ENCODE measurements around the gene ZNF546. TPM values are rescaled to one million over a fixed set of nuclear protein-coding genes. Genes with fewer than 3 reads are reported as not detected.

The ZNF546 gene
- total RNA-seq, 1 experiment from 2014 or later: 5.2 TPM

DNA sequence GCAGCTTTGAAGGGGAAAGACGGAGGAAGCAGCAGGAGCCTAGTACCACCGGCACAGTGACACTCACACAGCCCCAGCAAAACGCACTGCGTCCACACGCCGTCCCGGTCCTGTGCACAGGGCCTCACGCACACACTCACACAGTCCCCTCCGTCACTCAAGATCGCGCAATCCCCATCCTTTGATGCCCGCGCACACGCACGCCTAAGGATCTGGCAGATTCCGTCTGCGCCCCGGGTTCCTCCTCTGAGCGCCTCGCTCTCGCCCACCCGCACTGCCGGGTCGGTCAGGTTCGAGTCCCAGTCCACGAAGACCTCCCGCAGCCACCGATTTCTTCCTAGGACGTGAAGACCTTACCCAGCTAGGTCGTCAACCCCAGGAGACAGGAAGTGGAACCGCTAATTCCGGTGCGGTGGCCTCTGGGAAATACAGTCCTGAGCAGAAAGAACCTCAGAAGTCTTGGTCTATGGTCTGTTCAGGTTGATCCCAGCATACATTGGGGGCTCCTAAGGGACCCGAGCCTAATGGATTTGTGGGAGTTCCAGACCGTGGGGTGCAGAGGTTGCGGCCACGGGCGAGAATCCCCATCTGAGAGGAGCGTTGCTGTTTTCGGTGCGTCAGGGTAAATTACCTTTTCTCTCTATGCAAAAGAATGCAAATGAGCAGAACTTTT, 59.1 kb downstream of the ZNF546 start, which contains the start of gene ZNF780B:
TSS of gene ZNF780B (minus strand) at position 400 of the 673 bp plus-strand sequence. CDS start 5,899 bp downstream, outside the sequence.
- DNase-seq: peak; percentile 84 to 92
- Histone ChIP-seq H3K36me3 (no peaks in the 10 kb centered on the region), H3K27me3 (no peaks in the 10 kb centered on the region), H3K27ac (peak within 1 kb of the TSS; percentile 54), H3K9me3 (replicated peaks) (peaks cover 12% of the 10 kb centered on the region), H3K4me3 (peak within 1 kb of the TSS; percentile 74), H3K4me1 (0 out of 2 replicates have a peak, but pooled peaks cover 3% of the 10 kb centered on the region)

DNA sequence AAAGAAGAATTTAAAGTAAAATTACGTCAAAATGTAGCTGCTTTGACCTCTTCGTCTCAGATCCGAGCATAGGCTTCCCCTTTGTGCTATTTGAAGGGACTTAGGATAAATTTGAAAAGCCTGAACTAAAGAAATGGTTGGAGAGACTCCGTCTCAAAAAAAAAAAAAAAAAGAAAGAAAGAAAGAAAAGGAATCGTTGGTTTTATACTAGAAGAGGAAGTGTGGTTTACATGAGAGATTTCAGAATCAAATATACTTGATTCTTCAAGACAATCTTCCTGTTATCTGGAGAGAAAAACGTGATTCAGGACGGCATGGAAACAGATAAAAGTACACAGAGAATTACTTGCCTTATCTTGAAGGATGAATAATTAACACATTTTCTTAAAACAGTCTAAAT, 59.6 kb downstream of the ZNF546 start:
- peak in 1 of 2 experiments; percentile 17 for DNase-seq
- Histone ChIP-seq H3K27ac (peak overlapping the region; percentile 54), H3K9me3 (replicated peaks) (peaks cover 12% of the 10 kb centered on the region), H3K4me3 (peak overlapping the region; percentile 74), H3K27me3 (no peaks in the 10 kb centered on the region), H3K4me1 (0 out of 2 replicates have a peak, but pooled peaks cover 3% of the 10 kb centered on the region), H3K36me3 (no peaks in the 10 kb centered on the region)

DNA sequence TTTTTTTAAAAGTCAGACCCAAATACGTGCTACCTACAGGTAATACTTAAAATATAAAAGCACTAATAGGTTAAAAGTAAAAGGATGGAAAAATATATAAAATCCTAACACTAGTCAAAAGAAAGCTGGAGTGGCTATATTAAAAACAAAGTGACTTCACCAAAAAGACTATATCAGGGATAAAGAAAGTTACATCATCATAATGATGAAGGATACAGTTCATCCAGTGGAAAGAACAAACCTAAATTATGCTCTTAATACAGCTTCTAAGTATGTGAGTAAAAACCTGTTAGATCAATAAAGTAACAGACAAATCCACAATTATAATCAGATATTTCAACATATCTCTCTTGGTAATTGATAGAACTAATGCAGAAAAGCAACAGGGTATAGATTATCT, 60.3 kb downstream of the ZNF546 start:
- no peak for DNase-seq
- peaks cover 12% of the 10 kb centered on the region for H3K9me3 ChIP-seq (replicated peaks)
- no peak overlapping the region for H3K27ac ChIP-seq
- no peaks in the 10 kb centered on the region for H3K36me3 ChIP-seq
- H3K4me3 ChIP-seq: peak overlapping the region; percentile 74
- no peaks in the 10 kb centered on the region for H3K27me3 ChIP-seq
- H3K4me1 ChIP-seq: 0 out of 2 replicates have a peak, but pooled peaks cover 3% of the 10 kb centered on the region

DNA sequence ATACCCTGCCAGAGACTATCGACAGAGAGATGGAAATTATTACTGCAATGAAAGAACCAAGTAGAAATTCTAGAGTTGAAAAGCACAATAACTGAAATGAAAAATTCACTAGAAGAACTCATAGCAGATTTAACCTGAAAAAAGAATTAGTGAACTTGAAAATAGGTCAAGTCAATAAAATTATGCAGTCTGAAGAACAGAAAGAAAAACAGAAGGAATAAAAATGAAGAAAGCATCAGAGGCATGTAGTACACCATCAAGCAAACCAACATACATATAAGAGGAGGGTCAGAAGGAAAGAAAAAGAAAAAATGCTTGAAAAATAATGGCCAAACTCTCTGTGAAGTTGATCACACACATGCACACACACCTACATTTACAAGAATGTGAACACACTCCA, 62.8 kb downstream of the ZNF546 start:
- Histone ChIP-seq H3K9me3 (replicated peaks) (peaks cover 15% of the 10 kb centered on the region), H3K4me1 (no peaks in the 10 kb centered on the region), H3K27ac (no peak overlapping the region), H3K36me3 (no peaks in the 10 kb centered on the region), H3K4me3 (no peak overlapping the region), H3K27me3 (no peaks in the 10 kb centered on the region)
- no peak for DNase-seq

DNA sequence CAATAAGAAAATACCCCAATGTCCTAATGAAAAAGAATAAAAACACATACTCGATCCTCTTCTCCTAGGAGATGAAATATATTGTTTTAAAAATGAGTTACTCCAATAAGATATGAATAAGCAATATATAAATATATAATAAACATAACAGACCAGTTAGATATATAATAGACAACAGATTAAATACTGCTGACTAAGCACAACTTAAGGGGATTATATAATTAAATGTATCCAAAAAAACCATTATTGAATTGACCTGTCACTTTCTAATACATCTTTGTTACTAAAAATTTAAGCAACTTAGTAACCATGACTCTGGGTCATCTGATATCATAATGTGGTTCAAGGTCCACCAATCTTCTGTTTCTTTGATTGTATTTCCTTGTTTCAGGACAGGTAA, 73.2 kb downstream of the ZNF546 start:
- H3K27ac ChIP-seq: no peak overlapping the region
- no peak for DNase-seq
- H3K4me3 ChIP-seq: no peak overlapping the region
- peaks cover 22% of the 10 kb centered on the region for H3K36me3 ChIP-seq
- H3K27me3 ChIP-seq: no peaks in the 10 kb centered on the region
- peaks cover 24% of the 10 kb centered on the region for H3K9me3 ChIP-seq (replicated peaks)
- H3K4me1 ChIP-seq: no peaks in the 10 kb centered on the region

Other genes starting within 250 kb of the ZNF546 start
- gene LEUTX, start 218.2 kb upstream of the ZNF546 start, total RNA-seq (2014; rRNA removed; shearing (Covaris generic)): not detected in 2 replicates
- gene DYRK1B, start 162.9 kb upstream of the ZNF546 start, total RNA-seq (2014; rRNA removed; shearing (Covaris generic)): 14.4 and 15.2 TPM in 2 replicates
- 569 and 597 TPM in 2 replicates for gene FBL, start 150.7 kb upstream of the ZNF546 start, total RNA-seq (2014; rRNA removed; shearing (Covaris generic))
- 16.4 and 16.7 TPM in 2 replicates for gene FCGBP, start 62.4 kb upstream of the ZNF546 start, total RNA-seq (2014; rRNA removed; shearing (Covaris generic))
- gene PSMC4, start 25.9 kb upstream of the ZNF546 start, total RNA-seq (2014; rRNA removed; shearing (Covaris generic)): 137 and 155 TPM in 2 replicates
- 23.5 and 27.4 TPM in 2 replicates for gene ZNF780B, start 59.2 kb downstream of the ZNF546 start, total RNA-seq (2014; rRNA removed; shearing (Covaris generic))
- gene ZNF780A, start 93.9 kb downstream of the ZNF546 start, total RNA-seq (2014; rRNA removed; shearing (Covaris generic)): 26.8 and 28.0 TPM in 2 replicates
- gene MAP3K10, start 194.4 kb downstream of the ZNF546 start, total RNA-seq (2014; rRNA removed; shearing (Covaris generic)): 9.5 and 10.1 TPM in 2 replicates
- gene TTC9B, start 221.3 kb downstream of the ZNF546 start, total RNA-seq (2014; rRNA removed; shearing (Covaris generic)): not detected in 2 replicates
- 0.08 TPM in 1 of 2 replicates, not detected in the other for gene CCNP, start 229.6 kb downstream of the ZNF546 start, total RNA-seq (2014; rRNA removed; shearing (Covaris generic))